ENCODE results near the gene ZBTB8OS.
A peak's percentile ranks its signal among the peaks of the same experiment; 100 is the strongest.

ZBTB8OS gene

GRCh38 chr1:32696041-32696440 lies 45.7 kb upstream of the ZBTB8OS start:
- Histone ChIP-seq H3K27ac (ENCODE audit: extremely low read depth, low read depth, low read length) (no peak overlapping the region), H3K9me3 (ENCODE audit: control insufficient read depth, insufficient read depth, low read depth, low read length) (no peaks in the 10 kb centered on the region), H3K4me1 (ENCODE audit: control insufficient read depth, insufficient read depth, low read length) (no peaks in the 10 kb centered on the region), H3K36me3 (ENCODE audit: control insufficient read depth in 2 of 2, insufficient read depth in 1 of 2, low read length in 2 of 2) (no peaks in the 10 kb centered on the region), H3K4me3 (ENCODE audit: low read depth, low read length) (no peak overlapping the region)
- no peak for TF ChIP-seq ZFP3 (tag by site-specific recombination; IDR thresholded peaks at IDR 0.05; ENCODE audit: low read depth)
- peak; percentile 29; the same call in 1 of the 2 replicates for TF ChIP-seq PRDM1 (tag by site-specific recombination; IDR thresholded peaks at IDR 0.05)
- ChIA-PET POLR2A (no interaction called here), CTCF (no interaction called here)

- POLR2A ChIA-PET: interaction anchor here (0.5 to 0.6 kb wide), 2 partner anchors 15 to 153 kb away, joined by 3 read pairs; no protein-coding TSS in a partner anchor
- TF ChIP-seq ZNF830 (tag by site-specific recombination; IDR thresholded peaks at IDR 0.05; ENCODE audit: low read depth) (no peak), ZIC2 (tag by site-specific recombination; IDR thresholded peaks at IDR 0.05) (peak; percentile 43; the same call in 1 of the 2 replicates)
These were observed 45.0 kb upstream of the ZBTB8OS start for GRCh38 chr1:32695098-32695904.

GRCh38 chr1:32693455-32694174 lies 43.3 kb upstream of the ZBTB8OS start:
- H3K9me3 ChIP-seq (ENCODE audit: control insufficient read depth, insufficient read depth, low read depth, low read length): no peaks in the 10 kb centered on the region
- no peak overlapping the region for H3K27ac ChIP-seq (ENCODE audit: extremely low read depth, low read depth, low read length)
- no peak overlapping the region for H3K4me3 ChIP-seq (ENCODE audit: low read depth, low read length)
- no peaks in the 10 kb centered on the region for H3K4me1 ChIP-seq (ENCODE audit: control insufficient read depth, insufficient read depth, low read length)
- CTCF ChIA-PET: interaction anchor here (1.8 kb wide), 1 partner anchor 19 kb away, joined by 7 read pairs; no protein-coding TSS in a partner anchor
- no peaks in the 10 kb centered on the region for H3K36me3 ChIP-seq (ENCODE audit: control insufficient read depth in 2 of 2, insufficient read depth in 1 of 2, low read length in 2 of 2)
- TF ChIP-seq ZBTB21 (tag by site-specific recombination; IDR thresholded peaks at IDR 0.05) (no peak), ZNF449 (tag by site-specific recombination; IDR thresholded peaks at IDR 0.05) (no peak), GLIS2 (tag by site-specific recombination; IDR thresholded peaks at IDR 0.05) (no peak), ZNF112 (tag by site-specific recombination; IDR thresholded peaks at IDR 0.05) (no peak), ZFP69B (tag by site-specific recombination; IDR thresholded peaks at IDR 0.05) (no peak), ZNF280C (tag by site-specific recombination; IDR thresholded peaks at IDR 0.05) (no peak), TRIM28 (IDR thresholded peaks at IDR 0.05; ENCODE audit: borderline replicate concordance, low read length) (no peak), OVOL3 (tag by site-specific recombination; IDR thresholded peaks at IDR 0.05) (no peak), KLF1 (tag by site-specific recombination; IDR thresholded peaks at IDR 0.05) (no peak), ZNF426 (tag by site-specific recombination; IDR thresholded peaks at IDR 0.05) (no peak), ZNF513 (tag by site-specific recombination; IDR thresholded peaks at IDR 0.05) (no peak), ZNF600 (tag by site-specific recombination; IDR thresholded peaks at IDR 0.05) (no peak)
- POLR2A ChIA-PET: interaction anchor here (0.5 kb wide), 1 partner anchor 53 kb away, joined by 4 read pairs; no protein-coding TSS in a partner anchor

More at GRCh38 chr1:32695098-32695904, 45.0 kb upstream of the ZBTB8OS start:
- H3K27ac ChIP-seq (ENCODE audit: extremely low read depth, low read depth, low read length): no peak overlapping the region
- no peak overlapping the region for H3K4me3 ChIP-seq (ENCODE audit: low read depth, low read length)
- no peaks in the 10 kb centered on the region for H3K9me3 ChIP-seq (ENCODE audit: control insufficient read depth, insufficient read depth, low read depth, low read length)
- no peaks in the 10 kb centered on the region for H3K4me1 ChIP-seq (ENCODE audit: control insufficient read depth, insufficient read depth, low read length)
- CTCF ChIA-PET: interaction anchor here (1.0 kb wide), 1 partner anchor 181 kb away, joined by 4 read pairs; no protein-coding TSS in a partner anchor
- H3K36me3 ChIP-seq (ENCODE audit: control insufficient read depth in 2 of 2, insufficient read depth in 1 of 2, low read length in 2 of 2): no peaks in the 10 kb centered on the region
